H1 (cell line): ENCODE results near the gene SLC8A1. TPM values are rescaled to one million over a fixed set of nuclear protein-coding genes. Genes with fewer than 3 reads are reported as not detected.

Experiments
- CTCF ChIA-PET: fragments of 300-600 bp; sonication (Branson Sonifier 250); formaldehyde crosslinking; loops from one replicate; lab custom pipeline; 2021; ENCODE audit not compliant: partially characterized antibody; lab: Charles Lee
- POLR2A ChIA-PET: fragments of 300-600 bp; sonication (Branson Sonifier 250); formaldehyde crosslinking; loops from one replicate; lab custom pipeline; 2021; ENCODE audit warnings: inconsistent platforms; ENCODE audit not compliant: partially characterized antibody; lab: Charles Lee
- DNase-seq, 2 experiments: peaks; one replicate each; pipeline versions ENCODE4 v3.0.0 to v3.0.0-alpha.2; 2010 to 2022; ENCODE audit warnings: low spot score in 2 of 2, low read depth in 1 of 2, mixed read lengths in 1 of 2
- FAIRE-seq: peaks from 2 replicates; lab custom pipeline; 2011; peaks lifted over from hg19 to GRCh38; lab: Jason Lieb, UNC
- H2AFZ ChIP-seq: 2 replicates; pipeline ENCODE4 v1.8.1; 2012; ENCODE audit warnings: low read length, inconsistent platforms
- H2AK5ac ChIP-seq: 2 replicates; pipeline ENCODE4 v1.6.1; 2013; ENCODE audit warnings: low read depth, low read length
- H2BK120ac ChIP-seq: replicated peaks from 2 replicates; pipeline ENCODE3; 2013; ENCODE audit warnings: low read depth, low read length, inconsistent platforms
- H2BK12ac ChIP-seq: 2 replicates; pipeline ENCODE4 v1.6.1; 2013; ENCODE audit warnings: low read depth, low read length
- H2BK15ac ChIP-seq: 2 replicates; pipeline ENCODE4 v1.6.1; 2013; ENCODE audit warnings: low read length
- H2BK20ac ChIP-seq: 2 replicates; pipeline ENCODE4 v1.6.1; 2013; ENCODE audit warnings: low read length
- H2BK5ac ChIP-seq: 2 replicates; pipeline ENCODE4 v1.6.1; 2013; ENCODE audit warnings: low read depth, low read length
- H3K14ac ChIP-seq: 2 replicates; pipeline ENCODE4 v1.6.1; 2013; ENCODE audit warnings: inconsistent platforms; ENCODE audit not compliant: insufficient read length
- H3K18ac ChIP-seq: 2 replicates; pipeline ENCODE4 v1.6.1; 2013; ENCODE audit warnings: low read length; ENCODE audit errors: extremely low read depth
- H3K23ac ChIP-seq: 2 replicates; pipeline ENCODE4 v1.6.1; 2013; ENCODE audit warnings: inconsistent platforms; ENCODE audit not compliant: insufficient read length
- H3K23me2 ChIP-seq: 2 replicates; pipeline ENCODE4 v1.6.1; 2013; ENCODE audit warnings: low read depth, low read length
- H3K27ac ChIP-seq: 2 replicates; pipeline ENCODE4 v1.6.1; 2011; ENCODE audit warnings: low read depth, low read length, inconsistent platforms
- H3K27me3 ChIP-seq, 4 experiments: replicated peaks in 1 of 4; 1 replicate in 1 of 4; 2 replicates in 3 of 4; pipeline versions ENCODE4 v1.6.1 to v1.8.1; 2011 to 2013; ENCODE audit warnings: low read length in 3 of 4, mild to moderate bottlenecking in 3 of 4, inconsistent platforms in 2 of 4, mixed read lengths in 2 of 4, moderate library complexity in 1 of 4; ENCODE audit not compliant: control insufficient read depth in 3 of 4, insufficient read depth in 3 of 4; ENCODE audit errors: extremely low read depth in 1 of 4
- H3K36me3 ChIP-seq, 4 experiments: 2 replicates each; pipeline versions ENCODE4 v1.6.1 to v1.8.1; 2011 to 2013; ENCODE audit warnings: mild to moderate bottlenecking in 4 of 4, low read length in 3 of 4, moderate library complexity in 2 of 4, control low read depth in 1 of 4, inconsistent platforms in 1 of 4; ENCODE audit not compliant: insufficient read depth in 4 of 4, control insufficient read depth in 2 of 4
- H3K4ac ChIP-seq: replicated peaks from 2 replicates; pipeline ENCODE3; 2013; ENCODE audit warnings: low read length, low read depth, mixed read lengths, inconsistent platforms; ENCODE audit not compliant: insufficient read length
- H3K4me1 ChIP-seq, 4 experiments: replicated peaks in 1 of 4; 1 replicate in 1 of 4; 2 replicates in 3 of 4; pipeline versions ENCODE4 v1.6.1 to v1.8.1; 2011 to 2013; ENCODE audit warnings: low read length in 3 of 4, inconsistent platforms in 2 of 4, mixed read lengths in 1 of 4; ENCODE audit not compliant: insufficient read depth in 4 of 4, control insufficient read depth in 3 of 4
- H3K4me2 ChIP-seq, 2 experiments: 2 replicates each; pipeline versions ENCODE4 v1.6.1 to v1.8.1; 2011 to 2013; ENCODE audit warnings: low read depth in 2 of 2, low read length in 2 of 2, control low read depth in 1 of 2, inconsistent platforms in 1 of 2, mild to moderate bottlenecking in 1 of 2; ENCODE audit not compliant: insufficient read depth in 1 of 2
- H3K4me3 ChIP-seq, 4 experiments: fragments of 200-600, 300-600 bp in 1 of 4; sonication (generic), shearing (Covaris generic), sonication (Bioruptor Twin) in 1 of 4; 2 replicates each; pipeline versions ENCODE4 v1.5.1 to v1.8.1; 2011 to 2016; ENCODE audit warnings: low read length in 4 of 4, low read depth in 3 of 4, control low read depth in 2 of 4, inconsistent platforms in 2 of 4, mild to moderate bottlenecking in 2 of 4, mixed read lengths in 1 of 4, moderate library complexity in 1 of 4; ENCODE audit not compliant: insufficient read depth in 2 of 4; ENCODE audit errors: extremely low read depth in 1 of 4
- H3K56ac ChIP-seq: replicated peaks from 2 replicates; pipeline ENCODE3; 2013; ENCODE audit warnings: low read depth, mild to moderate bottlenecking, mixed read lengths, low read length, inconsistent platforms; ENCODE audit not compliant: insufficient read length
- H3K79me1 ChIP-seq: 2 replicates; pipeline ENCODE4 v1.6.1; 2013; ENCODE audit warnings: low read depth, low read length, control low read depth
- H3K79me2 ChIP-seq, 2 experiments: 2 replicates each; pipeline versions ENCODE4 v1.6.1 to v1.8.1; 2012 to 2013; ENCODE audit warnings: low read length in 2 of 2, mild to moderate bottlenecking in 2 of 2, inconsistent platforms in 1 of 2; ENCODE audit not compliant: insufficient read depth in 2 of 2, control insufficient read depth in 1 of 2
- H3K9ac ChIP-seq, 4 experiments: replicated peaks in 1 of 4; 1 replicate in 1 of 4; 2 replicates in 3 of 4; pipeline versions ENCODE4 v1.6.1 to v1.8.1; 2011 to 2013; ENCODE audit warnings: low read depth in 3 of 4, low read length in 3 of 4, control low read depth in 2 of 4, mild to moderate bottlenecking in 2 of 4, moderate library complexity in 2 of 4, inconsistent platforms in 1 of 4; ENCODE audit errors: extremely low read depth in 1 of 4
- H3K9me3 ChIP-seq, 2 experiments: 2 replicates each; pipeline versions ENCODE4 v1.6.1 to v1.8.1; 2012 to 2013; ENCODE audit warnings: mild to moderate bottlenecking in 2 of 2, moderate library complexity in 2 of 2, control low read depth in 1 of 2, inconsistent platforms in 1 of 2, low read depth in 1 of 2, low read length in 1 of 2, mixed read lengths in 1 of 2; ENCODE audit not compliant: insufficient read depth in 2 of 2
- H4K20me1 ChIP-seq, 2 experiments: replicated peaks in 1 of 2; 2 replicates each; pipeline versions ENCODE3 to v1.8.1; 2011 to 2013; ENCODE audit warnings: inconsistent platforms in 2 of 2, low read length in 2 of 2, mild to moderate bottlenecking in 1 of 2; ENCODE audit not compliant: insufficient read depth in 2 of 2, control insufficient read depth in 1 of 2
- H4K5ac ChIP-seq: 2 replicates; pipeline ENCODE4 v1.6.1; 2013; ENCODE audit warnings: low read length, low read depth, mixed read lengths, inconsistent platforms; ENCODE audit not compliant: insufficient read length
- H4K8ac ChIP-seq: 2 replicates; pipeline ENCODE4 v1.8.0; 2013; ENCODE audit warnings: mild to moderate bottlenecking, moderate library complexity, low read length, inconsistent platforms; ENCODE audit not compliant: insufficient read depth; ENCODE audit errors: extremely low read depth
- H4K91ac ChIP-seq: replicated peaks from 2 replicates; pipeline ENCODE3; 2013; ENCODE audit warnings: low read length, mixed read lengths, inconsistent platforms; ENCODE audit not compliant: insufficient read length
- BCL11A ChIP-seq, 2 experiments: IDR thresholded peaks; one replicate each; pipeline ENCODE4 v1.6.1; 2011; ENCODE audit warnings: low read depth in 2 of 2, low read length in 2 of 2, mild to moderate bottlenecking in 2 of 2
- CEBPB ChIP-seq: IDR thresholded peaks from 2 replicates; pipeline ENCODE4 v1.6.1; 2012; ENCODE audit warnings: low read depth, low read length
- CTCF ChIP-seq, 3 experiments: IDR thresholded peaks; 1 replicate in 2 of 3; 2 replicates in 1 of 3; pipeline versions ENCODE4 v1.5.1 to v1.6.1; 2011; ENCODE audit warnings: low read length in 3 of 3, mild to moderate bottlenecking in 3 of 3, inconsistent platforms in 2 of 3, low read depth in 1 of 3, moderate library complexity in 1 of 3; ENCODE audit not compliant: insufficient read depth in 1 of 3; ENCODE audit errors: control extremely low read depth in 1 of 3
- EGR1 ChIP-seq: IDR thresholded peaks from 2 replicates; pipeline ENCODE4 v1.6.1; 2011; ENCODE audit warnings: low read depth, low read length, borderline replicate concordance
- RAD21 ChIP-seq, 2 experiments: IDR thresholded peaks in 1 of 2; conservative IDR thresholded peaks in 1 of 2; 2 replicates each; pipeline ENCODE4 v1.6.1; 2011; ENCODE audit warnings: low read depth in 2 of 2, low read length in 2 of 2, improper control_type of control experiment in 1 of 2, inconsistent platforms in 1 of 2, mild to moderate bottlenecking in 1 of 2, moderate library complexity in 1 of 2
- SP2 ChIP-seq: IDR thresholded peaks from 2 replicates; pipeline ENCODE4 v1.6.1; 2012; ENCODE audit warnings: mild to moderate bottlenecking, low read length, inconsistent platforms
- TCF12 ChIP-seq: IDR thresholded peaks from 2 replicates; pipeline ENCODE4 v1.6.1; 2011; ENCODE audit warnings: low read depth, mild to moderate bottlenecking, low read length
- TEAD4 ChIP-seq: IDR thresholded peaks from 2 replicates; pipeline ENCODE4 v1.6.1; 2012; ENCODE audit warnings: low read depth, low read length, inconsistent platforms, mixed read lengths
- WGBS, 2 experiments: shearing (Covaris generic) in 1 of 2; methylation state at CpG; one replicate each; pipeline versions ENCODE4 v1.1.6 to v1.1.7; 2013 to 2015; ENCODE audit warnings: low lambda C conversion rate in 2 of 2, mixed read lengths in 2 of 2, inconsistent platforms in 1 of 2, low coverage in 1 of 2, missing lambda C conversion rate in 1 of 2; ENCODE audit not compliant: insufficient replicate concordance in 2 of 2, insufficient coverage in 1 of 2, insufficient read length in 1 of 2; ENCODE audit errors: extremely low coverage in 1 of 2, missing lambda C conversion rate in 1 of 2; 5-methylcytosine and 5-hydroxymethylcytosine counted together
- polyA plus RNA-seq, 7 experiments: library from polyadenylated mRNA; depleted of rRNA in 3 of 7; stranded (reverse) in 5 of 7; unstranded in 2 of 7; fragments of >200 nt in 5 of 7; fragments of 200-250 nt in 2 of 7; gene quantifications; 1 replicate in 5 of 7; 2 replicates in 1 of 7; 4 replicates in 1 of 7; pipeline versions ENCODE4 v1.2.1 to v1.2.3, GENCODE V29; 2011 to 2013; ENCODE audit warnings: missing spikeins in 2 of 7, mixed read lengths in 2 of 7
- total RNA-seq: library from RNA; stranded (reverse); fragmentation: NEBNext Ultra II Directional; extraction: Animal tissue kit (Norgen Biotek cat#: 25700); gene quantifications from 2 replicates; pipeline ENCODE4 v1.2.1, GENCODE V29; 2021

SLC8A1 gene
- total and polyA plus RNA-seq, 2 of the 8 experiments (the other 6 are each of a cell fraction or from before 2014, with no cell fraction given) = 0.68 to 3.6 TPM

GRCh38 chr2:40101131-40101575, 350.7 kb downstream of the SLC8A1 start:
- Histone ChIP-seq H4K20me1 (no peaks in the 10 kb centered on the region), H4K91ac (no peak overlapping the region), H3K79me2 (no peaks in the 10 kb centered on the region), H2BK120ac (no peak overlapping the region), H3K23ac (no peak overlapping the region), H3K79me1 (no peaks in the 10 kb centered on the region), H3K4me1 (peaks cover 0 to 4% (median 2%) of the 10 kb centered on the region in 4 experiments; a peak in 2 of 7 replicates), H3K27me3 (no peaks in the 10 kb centered on the region), H2AFZ (no peak overlapping the region), H2AK5ac (no peak overlapping the region), H2BK20ac (no peak overlapping the region), H3K4ac (no peak overlapping the region), H2BK12ac (no peak overlapping the region), H3K14ac (no peak overlapping the region), H3K9ac (no peak overlapping the region), H3K9me3 (no peaks in the 10 kb centered on the region), H3K23me2 (no peaks in the 10 kb centered on the region), H4K5ac (no peak overlapping the region), H3K36me3 (no peaks in the 10 kb centered on the region), H3K4me3 (no peak overlapping the region), H2BK5ac (no peak overlapping the region), H3K18ac (no peak overlapping the region), H3K27ac (no peak overlapping the region), H4K8ac (no peak overlapping the region), H3K4me2 (no peak overlapping the region), H2BK15ac (no peak overlapping the region), H3K56ac (no peak overlapping the region)
- FAIRE-seq (no peak), DNase-seq (no peak)
- 0% methylated on average over 1 of the region's 1 CpG; no CpG with 5 or more reads in 1 of the 2 experiments for WGBS, 2 experiments
- ChIA-PET CTCF (no interaction called here), POLR2A (no interaction called here)
- TF ChIP-seq BCL11A (IDR thresholded peaks at IDR 0.05; ENCODE audit: low read depth in 2 of 2, low read length in 2 of 2) (no peak), TEAD4 (no peak), SP2 (no peak), CTCF (IDR thresholded peaks at IDR 0.05; ENCODE audit: control extremely low read depth in 1 of 3, insufficient read depth in 1 of 3, low read depth in 1 of 3, low read length in 3 of 3) (no peak), CEBPB (no peak), TCF12 (no peak), RAD21 (IDR thresholded peaks at IDR 0.05 in 1 of 2, conservative IDR thresholded peaks at IDR 0.05 in 1 of 2; ENCODE audit: low read depth in 2 of 2, low read length in 2 of 2) (no peak), EGR1 (no peak)
